Amygdala (tissue), 56 donors: Measurements from ENCODE around the gene UBE2N.
"Not testable (repeated sequence)": the region's sequence is repeated elsewhere in the genome, so short reads cannot be mapped to it uniquely, and the experiment has no call there.

Experiments used
- DNase-seq, 56 donors: peaks; one replicate each; lab custom pipeline; 2025; lab: John Stamatoyannopoulos, UW

The UBE2N gene

DNA sequence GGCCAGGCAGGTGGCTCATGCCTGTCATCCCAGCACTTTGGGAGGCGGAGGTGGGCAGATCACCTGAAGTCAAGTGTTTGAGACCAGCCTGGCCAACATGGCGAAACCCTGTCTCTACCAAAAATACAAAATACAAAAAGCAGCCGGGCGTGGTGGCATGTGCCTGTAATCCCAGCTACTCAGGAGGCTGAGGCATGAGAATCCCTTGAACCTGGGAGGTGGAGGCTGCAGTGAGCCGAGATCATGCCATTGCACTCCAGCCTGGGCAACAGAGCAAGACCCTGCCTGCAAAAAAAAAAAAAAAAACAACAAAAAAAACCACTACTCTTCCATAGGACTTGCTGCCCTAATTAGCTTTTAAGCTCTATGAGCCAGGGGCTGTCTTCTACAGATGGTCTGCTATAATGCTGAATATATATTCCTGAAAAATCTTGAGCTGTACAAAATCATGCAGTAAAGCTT lies 59.7 kb downstream of the UBE2N start:
- not testable (repeated sequence) for DNase-seq

- no peak for DNase-seq
Observed at GRCh38 chr12:93381161-93381975, 60.4 kb downstream of the UBE2N start.

- DNase-seq = no peak
Observed at GRCh38 chr12:93380480-93381121, 61.1 kb downstream of the UBE2N start.

GRCh38 chr12:93379981-93380361 lies 61.8 kb downstream of the UBE2N start:
- no peak for DNase-seq

- DNase-seq = peak in 2 of 56 donors; percentile 3 to 22
Observed at GRCh38 chr12:93379326-93379980, 62.3 kb downstream of the UBE2N start.

- peak in 2 of 56 donors; percentile 37 to 48 for DNase-seq
Observed at GRCh38 chr12:93378998-93379325, 62.8 kb downstream of the UBE2N start.

DNA sequence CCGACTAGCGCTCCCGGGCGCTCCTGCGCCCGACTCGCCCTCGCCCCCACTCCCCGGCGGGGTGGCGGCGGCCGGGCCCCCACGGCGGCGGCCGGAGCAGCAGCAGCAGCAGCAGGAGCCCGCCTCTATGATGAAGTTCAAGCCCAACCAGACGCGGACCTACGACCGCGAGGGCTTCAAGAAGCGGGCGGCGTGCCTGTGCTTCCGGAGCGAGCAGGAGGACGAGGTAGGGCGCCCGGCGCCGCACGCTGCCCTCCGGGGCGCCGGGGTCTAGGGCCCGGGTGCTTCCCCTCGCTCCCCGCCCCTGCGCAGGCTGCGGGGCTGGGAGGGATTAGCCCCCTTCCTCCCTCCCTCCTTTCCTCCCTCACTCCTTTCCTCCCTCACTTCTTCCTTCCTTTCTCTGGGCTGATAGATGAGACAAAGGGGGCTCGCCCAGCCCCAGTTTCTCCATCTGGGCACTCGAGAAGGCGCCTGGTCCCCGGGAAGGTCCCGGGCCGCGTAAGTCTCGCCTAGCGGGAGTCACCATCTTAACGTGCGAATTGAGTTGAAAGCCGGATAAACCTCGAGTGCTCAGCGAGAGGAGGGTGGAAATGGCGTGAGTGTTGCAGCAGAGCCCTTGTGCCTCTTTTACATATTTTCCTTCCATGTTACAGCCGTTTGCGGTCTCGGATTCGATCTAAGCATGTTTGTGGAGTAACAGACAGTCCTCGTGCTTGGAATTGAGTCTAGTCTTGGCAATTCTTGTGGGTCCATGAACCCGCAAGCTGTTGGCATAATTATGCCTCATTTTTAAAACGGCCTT lies 63.4 kb downstream of the UBE2N start:
- peak in 27 of 56 donors; percentile 8 to 63 (median 32) for DNase-seq

DNA sequence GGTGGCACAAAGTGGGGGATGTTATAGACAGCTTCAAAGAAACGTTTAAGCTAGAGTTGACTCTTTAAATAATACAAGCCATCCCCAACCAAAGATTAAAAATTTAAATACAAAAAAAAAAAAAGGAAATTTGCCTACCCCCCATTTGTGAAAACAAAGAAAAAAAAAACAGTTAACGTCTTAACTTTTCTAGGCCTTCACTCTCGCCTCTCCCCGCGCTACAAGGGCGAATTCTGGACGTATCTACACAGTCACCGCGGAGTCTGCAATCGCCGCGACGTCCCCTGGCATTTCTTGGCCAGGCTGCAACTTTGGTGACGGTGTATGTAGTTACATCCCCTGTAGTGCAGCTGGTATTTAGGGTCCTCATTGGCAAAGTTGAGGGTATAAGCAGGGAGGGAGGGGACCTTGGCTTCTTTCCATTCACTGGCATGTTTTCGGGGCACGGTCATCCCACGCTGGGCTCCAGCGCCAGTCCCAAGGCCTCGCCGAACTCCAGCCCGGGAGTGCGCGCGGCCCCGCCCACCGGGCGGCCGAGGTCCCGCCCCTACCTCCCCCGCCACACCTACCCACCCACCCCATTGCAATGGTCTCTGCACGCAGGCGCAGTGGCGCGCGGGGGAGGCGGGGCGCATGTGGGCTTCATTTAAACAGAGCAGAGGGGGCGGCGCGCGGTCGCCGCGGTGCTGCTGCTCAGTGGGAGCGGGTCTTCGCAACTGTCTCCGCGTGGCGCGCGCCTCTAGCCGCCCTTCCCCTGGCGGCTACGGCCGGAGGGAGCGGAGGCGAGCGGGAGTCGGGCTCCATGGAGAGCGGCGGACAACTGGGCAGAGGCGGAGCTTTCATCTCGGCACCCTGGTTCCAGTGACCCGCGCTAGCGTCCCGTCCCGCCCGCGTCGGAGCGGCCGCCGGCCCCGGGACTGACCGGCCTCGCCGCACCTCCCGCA lies 64.2 kb downstream of the UBE2N start, which contains the start of gene NUDT4:
TSS of gene NUDT4 (plus strand) at position 674 of the 944 bp plus-strand sequence. CDS start 398 bp downstream, outside the sequence.
- peak; percentile 68 to 99 (median 89) for DNase-seq

DNA sequence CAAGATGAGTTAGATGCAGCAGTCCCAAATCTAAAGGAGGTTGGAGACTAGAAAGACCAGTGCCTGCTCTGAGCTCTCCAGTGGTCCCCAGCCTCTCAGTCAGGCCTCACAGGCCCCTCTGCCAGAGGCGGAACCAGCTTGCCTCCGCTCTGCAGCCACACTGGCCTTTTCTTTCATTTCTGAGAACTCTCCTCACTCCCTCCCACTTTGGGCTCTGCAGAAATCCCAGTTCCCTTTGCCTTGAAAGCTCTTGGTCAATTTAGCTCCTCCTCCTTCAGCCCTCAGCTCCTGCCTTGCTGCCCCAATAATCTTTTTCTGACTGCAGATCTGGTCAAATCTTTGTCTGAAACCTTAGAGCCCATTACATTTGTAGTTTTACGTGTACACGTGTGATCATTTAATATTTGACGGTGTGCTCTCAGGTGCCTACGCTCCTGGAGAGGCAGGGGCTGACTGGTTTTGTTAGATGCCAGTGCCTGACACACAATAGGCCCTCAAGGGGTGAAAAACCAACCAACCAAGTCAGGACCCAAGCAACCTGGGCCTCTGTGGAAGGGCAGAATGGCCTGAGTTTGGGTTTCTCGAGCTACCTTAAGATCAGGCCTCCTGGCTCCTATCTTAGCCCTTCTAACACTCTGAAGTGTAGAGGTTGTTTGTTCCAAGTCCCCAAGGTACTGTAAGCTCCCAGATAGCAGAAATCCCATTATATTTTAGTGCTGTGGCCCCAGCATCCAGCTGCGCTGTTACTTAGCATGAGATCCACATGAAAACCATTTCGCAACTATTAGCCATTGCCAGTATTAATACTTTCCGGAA lies 65.1 kb downstream of the UBE2N start:
- peak in 25 of 56 donors; percentile 2 to 45 (median 21) for DNase-seq

- DNase-seq = no peak
Observed at GRCh38 chr12:93375906-93376305, 65.8 kb downstream of the UBE2N start.

DNA sequence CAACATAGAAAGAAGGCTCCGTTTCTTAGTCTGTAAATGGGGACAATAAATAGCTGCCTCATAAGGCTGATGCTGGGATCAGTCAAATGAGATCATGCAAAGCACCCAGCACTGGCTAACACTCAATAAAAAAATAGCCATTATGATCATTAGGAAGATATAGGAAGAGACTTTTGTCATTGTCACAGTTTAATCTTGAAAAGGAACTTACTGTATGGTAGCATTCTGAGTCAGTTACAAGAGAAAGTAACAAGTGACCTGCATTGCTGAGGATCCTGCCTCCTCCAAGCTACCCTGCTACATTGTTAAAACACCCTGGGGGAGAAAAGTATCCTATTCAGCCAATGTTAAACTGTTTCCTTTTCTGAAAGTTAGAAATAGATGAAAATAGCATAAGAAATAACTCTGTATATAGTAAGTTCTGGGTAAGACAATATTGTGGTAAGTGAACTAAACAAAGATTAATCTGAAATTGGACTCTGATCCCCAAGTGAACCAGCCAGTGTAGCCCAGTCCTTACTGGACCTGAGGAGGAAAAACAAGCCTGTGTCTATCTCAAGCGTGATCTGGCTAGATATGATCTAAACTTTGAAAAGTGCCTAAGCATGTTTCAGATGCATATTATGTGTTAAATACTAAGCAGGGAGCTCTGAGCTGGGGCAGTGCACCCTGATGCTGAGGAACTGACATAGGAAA lies 67.6 kb downstream of the UBE2N start:
- DNase-seq = no peak

DNA sequence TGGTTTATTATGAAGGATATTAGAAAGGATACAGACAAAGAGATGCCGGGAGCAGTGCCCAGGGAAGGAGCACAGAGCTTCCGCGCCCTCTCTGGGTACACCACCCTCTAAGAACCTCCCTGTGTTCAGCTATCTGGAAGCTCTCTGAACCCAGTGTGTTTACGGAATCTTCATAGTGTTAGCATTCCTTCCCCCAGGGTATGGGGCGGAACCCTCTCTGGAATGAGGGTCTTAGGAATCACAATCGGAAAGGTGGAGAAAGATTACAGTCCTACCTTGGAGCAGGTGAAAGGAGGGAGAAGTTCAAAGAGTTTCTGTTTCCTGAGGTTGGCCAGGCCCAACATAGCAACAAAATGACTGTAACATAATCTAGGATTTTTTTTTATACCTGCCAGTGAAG lies 70.8 kb downstream of the UBE2N start:
- DNase-seq = no peak

DNA sequence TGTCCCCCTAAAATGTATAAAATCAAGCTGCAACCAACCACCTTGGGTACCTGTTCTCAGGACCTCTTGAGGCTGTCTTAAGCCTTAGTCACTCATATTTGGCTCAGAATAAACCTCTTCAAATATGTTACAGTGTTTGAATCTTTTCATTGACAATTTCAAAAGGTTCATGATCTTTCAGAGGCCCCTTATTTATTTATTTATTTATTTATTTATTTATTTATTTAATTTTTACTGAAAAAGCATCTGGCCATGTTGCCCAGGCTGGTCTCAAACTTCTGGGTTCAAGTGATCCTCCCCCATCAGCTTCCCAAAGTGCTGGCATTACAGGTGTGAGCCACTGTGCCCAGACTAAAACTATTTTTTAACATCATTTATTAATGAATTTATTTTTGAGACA lies 72.2 kb downstream of the UBE2N start:
- no peak for DNase-seq

DNA sequence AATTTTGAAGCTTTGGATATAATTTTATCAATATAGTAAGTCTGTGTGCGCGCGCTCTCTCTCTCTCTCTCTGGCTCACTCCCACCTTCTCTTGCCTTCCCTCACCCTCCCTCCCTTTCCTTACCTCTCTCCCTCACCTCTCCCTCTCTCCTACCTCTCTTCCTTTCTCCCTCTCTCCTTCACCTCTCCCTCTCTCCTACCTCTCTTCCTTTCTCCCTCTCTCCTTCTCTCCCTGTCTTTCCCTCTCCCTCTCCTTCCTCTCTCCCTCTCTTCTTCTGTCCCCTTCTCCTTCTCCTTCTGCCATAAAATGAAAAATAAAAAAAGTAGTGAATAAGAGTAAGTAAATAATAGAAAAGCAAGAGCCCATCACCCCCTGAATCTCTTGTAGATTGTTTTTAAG lies 73.0 kb downstream of the UBE2N start:
- DNase-seq = no peak

GRCh38 chr12:93366422-93366821 lies 75.3 kb downstream of the UBE2N start:
- DNase-seq = no peak

GRCh38 chr12:93365616-93366405 lies 75.9 kb downstream of the UBE2N start:
- no peak for DNase-seq

DNA sequence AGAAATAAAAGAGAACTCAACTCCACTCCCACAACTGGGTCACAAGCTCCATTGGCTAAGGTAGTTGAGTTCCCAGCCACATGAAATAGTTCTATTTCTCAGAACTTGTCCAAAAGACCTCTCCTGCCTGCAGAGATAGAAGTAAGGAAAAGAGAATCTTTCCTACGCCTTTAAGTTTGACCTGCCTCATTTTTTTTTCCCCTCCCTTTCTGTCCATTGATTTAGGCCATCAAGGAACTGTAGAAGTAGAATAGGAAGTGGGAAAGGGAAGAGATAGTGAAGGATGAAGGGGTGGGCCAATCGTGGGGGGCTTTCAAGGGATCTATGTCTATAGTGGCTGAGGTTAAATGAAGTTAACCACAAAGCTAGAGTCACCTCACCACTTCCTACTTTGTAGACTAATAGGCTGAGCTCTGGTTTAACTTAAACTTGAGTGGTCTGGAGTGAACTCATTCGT lies 77.9 kb downstream of the UBE2N start:
- no peak for DNase-seq
